ENCODE data around the gene HIVEP2. TPM values are rescaled to one million over a fixed set of nuclear protein-coding genes. Genes with fewer than 3 reads are reported as not detected.

Gene HIVEP2
- total and polyA plus RNA-seq, 2 of the 4 experiments (the other 2 are of a cell fraction): 4.3 to 11.3 TPM

- H3K36me3 ChIP-seq (ENCODE audit: control insufficient read depth, insufficient read depth, low read length): no peaks in the 10 kb centered on the region
- peak overlapping the region; percentile 81; the same call in 1 of the 2 replicates for H3K4me2 ChIP-seq (ENCODE audit: low read depth, low read length)
- H3K9ac ChIP-seq (ENCODE audit: low read depth, low read length): peak overlapping the region; percentile 35; the same call in 1 of the 2 replicates
- no TSS peak for BruUV-seq (replicated peaks)
- ChIA-PET POLR2A (ENCODE audit: unreplicated experiment) (no interaction called here), CTCF (interaction anchor here (0.5 to 1.3 kb wide), 3 partner anchors 41 to 503 kb away, joined by 3 read pairs; no protein-coding TSS in a partner anchor)
- H3K9me3 ChIP-seq (ENCODE audit: control insufficient read depth, insufficient read depth, low read length): no peaks in the 10 kb centered on the region
- H2AFZ ChIP-seq (replicated peaks; ENCODE audit: low read length, poor library complexity): no peak overlapping the region
- H3K79me1 ChIP-seq (ENCODE audit: low read depth in 1 of 2, low read length in 2 of 2): peaks cover 37 to 69% of the 10 kb centered on the region in 2 experiments
- H2BK20ac ChIP-seq (ENCODE audit: low read depth, low read length): peak overlapping the region; percentile 44; the same call in 1 of the 2 replicates
- peak overlapping the region; percentile 54 to 78; a peak in 2 of 4 replicates for H4K8ac ChIP-seq (ENCODE audit: low read depth in 2 of 2, low read length in 2 of 2)
- H3K27me3 ChIP-seq (ENCODE audit: control insufficient read depth, insufficient read depth, low read length): no peaks in the 10 kb centered on the region
- peak overlapping the region; percentile 84 for H2BK5ac ChIP-seq (ENCODE audit: low read depth, low read length, poor library complexity, severe bottlenecking)
- H3K4ac ChIP-seq (ENCODE audit: low read depth, low read length): peak overlapping the region; percentile 71; the same call in 1 of the 2 replicates
- H2BK120ac ChIP-seq (ENCODE audit: low read depth, low read length): peak overlapping the region; percentile 74
- no CpG with 5 or more reads among the region's 8 CpGs for WGBS, 2 experiments (ENCODE audit: extremely low coverage in 2 of 2, insufficient read length in 1 of 2)
- DNase-seq: no peak
- intact Hi-C loops (cut with micrococcal nuclease) (loop anchor here (1.0 to 5.0 kb wide), 3 partner anchors 60 to 543 kb away; no protein-coding TSS in a partner anchor), in situ Hi-C loops (cut with MboI; ENCODE audit: low sequenced_read_pairs) (loop anchor here (5.0 kb wide), 1 partner anchor 52 kb away; no protein-coding TSS in a partner anchor), dilution Hi-C loops (cut with HindIII; ENCODE audit: low sequenced_read_pairs, unreplicated experiment) (no loop called here)
- no peak overlapping the region for H2AK9ac ChIP-seq (replicated peaks; ENCODE audit: low read depth, low read length, poor library complexity)
- H4K20me1 ChIP-seq (ENCODE audit: insufficient read depth, low read length): no peaks in the 10 kb centered on the region; the same call in 1 of the 2 replicates
- TF ChIP-seq MAZ (IDR thresholded peaks at IDR 0.05; ENCODE audit: borderline replicate concordance, low read depth, low read length): no peak
- no peak for TF ChIP-seq BHLHE40 (IDR thresholded peaks at IDR 0.05; ENCODE audit: low read depth, low read length)
- TF ChIP-seq FOS (IDR thresholded peaks at IDR 0.05; ENCODE audit: low read depth, low read length): no peak
- TF ChIP-seq MXI1 (IDR thresholded peaks at IDR 0.05; ENCODE audit: borderline replicate concordance, low read depth, low read length): no peak
- TF ChIP-seq, protein P1, sequence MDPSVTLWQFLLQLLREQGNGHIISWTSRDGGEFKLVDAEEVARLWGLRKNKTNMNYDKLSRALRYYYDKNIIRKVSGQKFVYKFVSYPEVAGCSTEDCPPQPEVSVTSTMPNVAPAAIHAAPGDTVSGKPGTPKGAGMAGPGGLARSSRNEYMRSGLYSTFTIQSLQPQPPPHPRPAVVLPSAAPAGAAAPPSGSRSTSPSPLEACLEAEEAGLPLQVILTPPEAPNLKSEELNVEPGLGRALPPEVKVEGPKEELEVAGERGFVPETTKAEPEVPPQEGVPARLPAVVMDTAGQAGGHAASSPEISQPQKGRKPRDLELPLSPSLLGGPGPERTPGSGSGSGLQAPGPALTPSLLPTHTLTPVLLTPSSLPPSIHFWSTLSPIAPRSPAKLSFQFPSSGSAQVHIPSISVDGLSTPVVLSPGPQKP (IDR thresholded peaks at IDR 0.05; ENCODE audit: borderline replicate concordance, low read depth, low read length): no peak
- no peak for TF ChIP-seq CHD1 (IDR thresholded peaks at IDR 0.05; ENCODE audit: low read depth, low read length)
- TF ChIP-seq SMC3 (IDR thresholded peaks at IDR 0.05; ENCODE audit: low read depth, low read length): no peak
- TF ChIP-seq, protein P2, sequence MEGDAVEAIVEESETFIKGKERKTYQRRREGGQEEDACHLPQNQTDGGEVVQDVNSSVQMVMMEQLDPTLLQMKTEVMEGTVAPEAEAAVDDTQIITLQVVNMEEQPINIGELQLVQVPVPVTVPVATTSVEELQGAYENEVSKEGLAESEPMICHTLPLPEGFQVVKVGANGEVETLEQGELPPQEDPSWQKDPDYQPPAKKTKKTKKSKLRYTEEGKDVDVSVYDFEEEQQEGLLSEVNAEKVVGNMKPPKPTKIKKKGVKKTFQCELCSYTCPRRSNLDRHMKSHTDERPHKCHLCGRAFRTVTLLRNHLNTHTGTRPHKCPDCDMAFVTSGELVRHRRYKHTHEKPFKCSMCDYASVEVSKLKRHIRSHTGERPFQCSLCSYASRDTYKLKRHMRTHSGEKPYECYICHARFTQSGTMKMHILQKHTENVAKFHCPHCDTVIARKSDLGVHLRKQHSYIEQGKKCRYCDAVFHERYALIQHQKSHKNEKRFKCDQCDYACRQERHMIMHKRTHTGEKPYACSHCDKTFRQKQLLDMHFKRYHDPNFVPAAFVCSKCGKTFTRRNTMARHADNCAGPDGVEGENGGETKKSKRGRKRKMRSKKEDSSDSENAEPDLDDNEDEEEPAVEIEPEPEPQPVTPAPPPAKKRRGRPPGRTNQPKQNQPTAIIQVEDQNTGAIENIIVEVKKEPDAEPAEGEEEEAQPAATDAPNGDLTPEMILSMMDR (conservative IDR thresholded peaks at IDR 0.05; ENCODE audit: low read depth, low read length): no peak
- peaks cover 9% of the 10 kb centered on the region for H3K4me1 ChIP-seq (ENCODE audit: control insufficient read depth, insufficient read depth, low read length)
- H4K91ac ChIP-seq (ENCODE audit: insufficient read depth, low read depth, low read length): peak overlapping the region; percentile 40; the same call in 1 of the 2 replicates
- H2BK15ac ChIP-seq (ENCODE audit: low read depth, low read length): peak overlapping the region; percentile 86; the same call in 2 of the 3 replicates
- peak overlapping the region; percentile 18; the same call in 1 of the 2 replicates for H3K27ac ChIP-seq (ENCODE audit: insufficient read depth, low read length)
- H3K23ac ChIP-seq (ENCODE audit: low read depth, low read length): peak overlapping the region; percentile 81; the same call in 1 of the 2 replicates
- ATAC-seq (ENCODE audit: low read depth): no peak
- no peak overlapping the region for H3K56ac ChIP-seq (ENCODE audit: extremely low read depth, insufficient read depth, low read length)
- H3K14ac ChIP-seq (replicated peaks; ENCODE audit: low read depth, low read length): peak overlapping the region; percentile 2; the same call in 1 of the 2 replicates
- H3K9me1 ChIP-seq (ENCODE audit: insufficient read depth, low read length): no peaks in the 10 kb centered on the region
- H2AK5ac ChIP-seq (ENCODE audit: low read depth, low read length): peak overlapping the region; percentile 10; the same call in 1 of the 2 replicates
- peak overlapping the region; percentile 47; the same call in 1 of the 2 replicates for H4K5ac ChIP-seq (ENCODE audit: low read depth, low read length)
- peak overlapping the region; percentile 90; the same call in 1 of the 2 replicates for H3K18ac ChIP-seq (ENCODE audit: low read depth, low read length)
- H3K4me3 ChIP-seq (ENCODE audit: insufficient read depth, low read depth, low read length): no peak overlapping the region; the same call in 1 of the 2 replicates
These were observed 60.6 kb downstream of the HIVEP2 start for GRCh38 chr6:142884214-142885035.
